Mesodermal cell (in vitro differentiated cells): ENCODE data around the gene RENBP.

Source experiments
- H3K27ac ChIP-seq: 2 replicates; pipeline ENCODE4 v1.7.0; 2013; ENCODE audit warnings: mild to moderate bottlenecking, low read depth, low read length, moderate library complexity; ENCODE audit not compliant: severe bottlenecking
- H3K36me3 ChIP-seq: 2 replicates; pipeline ENCODE4 v1.7.1; 2013; ENCODE audit warnings: mild to moderate bottlenecking, low read length, moderate library complexity; ENCODE audit not compliant: control insufficient read depth, insufficient read depth
- H3K4me1 ChIP-seq: one replicate; pipeline ENCODE4 v1.7.1; 2013; ENCODE audit warnings: mild to moderate bottlenecking, low read length; ENCODE audit not compliant: insufficient read depth, control insufficient read depth, poor library complexity, severe bottlenecking
- H3K4me3 ChIP-seq: 2 replicates; pipeline ENCODE4 v1.7.0; 2013; ENCODE audit warnings: low read length, control low read depth, mild to moderate bottlenecking; ENCODE audit not compliant: insufficient read depth, poor library complexity, severe bottlenecking; ENCODE audit errors: extremely low read depth
- H3K9me3 ChIP-seq: 2 replicates; pipeline ENCODE4 v1.7.1; 2013; ENCODE audit warnings: mild to moderate bottlenecking, low read length, moderate library complexity; ENCODE audit not compliant: control insufficient read depth
- WGBS, 2 experiments: methylation state at CpG; one replicate each; pipeline ENCODE4 v1.1.5; 2013; ENCODE audit warnings: missing lambda C conversion rate in 2 of 2; ENCODE audit not compliant: insufficient coverage in 2 of 2; 5-methylcytosine and 5-hydroxymethylcytosine counted together

Gene RENBP

GRCh38 chrX:153910446-153910845 lies 34.0 kb downstream of the RENBP start:
- H3K4me1 ChIP-seq: no peaks in the 10 kb centered on the region
- WGBS, 2 experiments: 89 to 98% methylated on average over 9 to 19 of the region's 22 CpGs
- H3K36me3 ChIP-seq: no peaks in the 10 kb centered on the region
- H3K27ac ChIP-seq: no peak overlapping the region
- H3K9me3 ChIP-seq: no peaks in the 10 kb centered on the region
- H3K4me3 ChIP-seq: no peak overlapping the region

DNA sequence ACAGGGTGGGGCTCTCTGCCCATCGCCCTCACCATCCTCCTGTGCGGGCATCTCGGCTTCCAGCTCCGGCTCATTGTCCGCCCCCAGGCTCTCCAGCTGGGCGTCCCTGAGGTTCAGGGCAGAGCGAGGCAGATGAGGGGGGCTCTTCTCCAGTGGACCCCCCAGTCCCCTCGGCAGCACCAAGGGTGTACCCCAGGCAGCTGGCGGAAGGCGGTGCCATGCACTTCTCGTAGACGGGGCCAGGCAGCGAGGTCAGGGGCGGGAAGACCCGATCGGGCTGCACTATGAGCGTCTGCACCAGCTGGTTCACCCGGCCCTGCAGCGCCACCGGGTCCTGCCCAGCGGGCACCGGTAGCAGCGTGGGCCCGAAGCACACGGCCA lies 34.5 kb downstream of the RENBP start:
- H3K4me1 ChIP-seq: no peaks in the 10 kb centered on the region
- H3K4me3 ChIP-seq: no peak overlapping the region
- H3K36me3 ChIP-seq: no peaks in the 10 kb centered on the region
- 93 to 97% methylated on average over 8 to 22 of the region's 25 CpGs for WGBS, 2 experiments
- H3K9me3 ChIP-seq: no peaks in the 10 kb centered on the region
- no peak overlapping the region for H3K27ac ChIP-seq

DNA sequence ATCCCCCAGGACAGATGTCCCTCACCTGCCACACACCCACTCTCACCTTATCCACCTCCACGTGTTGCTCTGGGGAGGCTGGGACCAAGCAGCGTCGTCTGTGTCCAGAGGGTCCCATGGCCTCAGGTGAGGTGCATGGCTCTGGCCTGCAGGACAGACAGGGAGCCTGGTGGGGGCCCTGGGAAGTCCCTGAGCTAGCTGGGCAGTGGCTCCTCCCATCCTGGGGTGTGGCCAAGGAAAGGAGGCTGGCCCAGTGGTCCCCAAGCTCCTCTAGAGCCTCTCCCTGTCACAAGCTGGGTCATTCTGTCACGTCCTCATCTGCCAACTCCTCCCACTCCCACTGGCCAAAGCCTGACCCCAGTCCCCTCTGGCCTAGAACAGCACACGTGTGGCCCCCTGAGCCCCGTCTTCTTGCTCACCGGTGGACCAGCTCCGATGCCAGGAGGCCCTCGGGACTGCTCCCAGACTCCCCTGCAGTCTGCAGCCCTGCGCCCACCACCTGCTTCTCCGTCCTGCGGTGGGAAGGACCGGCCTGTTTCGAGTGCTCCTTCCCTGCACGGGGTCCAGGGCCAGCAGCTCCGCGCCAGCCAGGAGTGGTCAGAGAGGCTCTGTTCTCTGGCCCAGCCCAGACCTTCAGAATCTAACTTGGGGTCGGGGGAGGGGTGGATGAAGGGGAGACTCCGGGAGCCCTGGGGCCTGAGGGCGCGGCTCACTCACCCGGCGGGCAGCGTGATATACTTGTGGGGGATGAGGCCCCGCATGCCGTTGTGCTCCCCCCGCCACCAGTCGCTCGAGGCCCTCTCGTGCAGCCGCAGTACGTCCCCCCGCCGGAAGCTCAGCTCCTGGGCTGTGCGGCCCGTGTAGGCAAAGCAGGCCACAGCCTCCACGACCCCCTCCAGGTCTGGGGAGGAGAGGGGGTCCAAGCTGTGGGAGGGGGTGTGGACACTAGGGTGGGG lies 35.1 kb downstream of the RENBP start:
- H3K27ac ChIP-seq: no peak overlapping the region
- 84 to 89% methylated on average over 10 to 20 of the region's 37 CpGs for WGBS, 2 experiments

GRCh38 chrX:153908219-153908860 lies 36.1 kb downstream of the RENBP start:
- Histone ChIP-seq H3K27ac (no peak overlapping the region), H3K36me3 (no peaks in the 10 kb centered on the region), H3K9me3 (no peaks in the 10 kb centered on the region), H3K4me3 (no peak overlapping the region), H3K4me1 (peaks cover 7% of the 10 kb centered on the region)
- WGBS, 2 experiments: 87 to 93% methylated on average over 3 to 18 of the region's 23 CpGs

More for the DNA sequence above, 35.1 kb downstream of the RENBP start:
- Histone ChIP-seq H3K4me3 (no peak overlapping the region), H3K9me3 (no peaks in the 10 kb centered on the region), H3K36me3 (no peaks in the 10 kb centered on the region), H3K4me1 (peaks cover 1% of the 10 kb centered on the region)

- Histone ChIP-seq H3K36me3 (no peaks in the 10 kb centered on the region), H3K27ac (no peak overlapping the region), H3K4me1 (peaks cover 9% of the 10 kb centered on the region), H3K4me3 (no peak overlapping the region), H3K9me3 (no peaks in the 10 kb centered on the region)
- WGBS, 2 experiments: no CpG with 5 or more reads among the region's 12 CpGs
Measured at GRCh38 chrX:153907456-153907855, 37.0 kb downstream of the RENBP start.

DNA sequence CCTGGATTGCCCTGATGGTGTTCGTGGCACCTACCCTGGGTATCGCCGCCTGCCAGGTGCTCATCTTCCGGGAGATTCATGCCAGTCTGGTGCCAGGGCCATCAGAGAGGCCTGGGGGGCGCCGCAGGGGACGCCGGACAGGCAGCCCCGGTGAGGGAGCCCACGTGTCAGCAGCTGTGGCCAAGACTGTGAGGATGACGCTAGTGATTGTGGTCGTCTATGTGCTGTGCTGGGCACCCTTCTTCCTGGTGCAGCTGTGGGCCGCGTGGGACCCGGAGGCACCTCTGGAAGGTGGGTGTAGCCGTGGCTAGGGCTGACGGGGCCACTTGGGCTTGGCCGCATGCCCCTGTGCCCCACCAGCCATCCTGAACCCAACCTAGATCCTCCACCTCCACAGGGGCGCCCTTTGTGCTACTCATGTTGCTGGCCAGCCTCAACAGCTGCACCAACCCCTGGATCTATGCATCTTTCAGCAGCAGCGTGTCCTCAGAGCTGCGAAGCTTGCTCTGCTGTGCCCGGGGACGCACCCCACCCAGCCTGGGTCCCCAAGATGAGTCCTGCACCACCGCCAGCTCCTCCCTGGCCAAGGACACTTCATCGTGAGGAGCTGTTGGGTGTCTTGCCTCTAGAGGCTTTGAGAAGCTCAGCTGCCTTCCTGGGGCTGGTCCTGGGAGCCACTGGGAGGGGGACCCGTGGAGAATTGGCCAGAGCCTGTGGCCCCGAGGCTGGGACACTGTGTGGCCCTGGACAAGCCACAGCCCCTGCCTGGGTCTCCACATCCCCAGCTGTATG lies 38.1 kb downstream of the RENBP start:
- WGBS, 2 experiments: 93 to 94% methylated on average over 13 to 19 of the region's 27 CpGs
- Histone ChIP-seq H3K27ac (no peak overlapping the region), H3K9me3 (no peaks in the 10 kb centered on the region)

DNA sequence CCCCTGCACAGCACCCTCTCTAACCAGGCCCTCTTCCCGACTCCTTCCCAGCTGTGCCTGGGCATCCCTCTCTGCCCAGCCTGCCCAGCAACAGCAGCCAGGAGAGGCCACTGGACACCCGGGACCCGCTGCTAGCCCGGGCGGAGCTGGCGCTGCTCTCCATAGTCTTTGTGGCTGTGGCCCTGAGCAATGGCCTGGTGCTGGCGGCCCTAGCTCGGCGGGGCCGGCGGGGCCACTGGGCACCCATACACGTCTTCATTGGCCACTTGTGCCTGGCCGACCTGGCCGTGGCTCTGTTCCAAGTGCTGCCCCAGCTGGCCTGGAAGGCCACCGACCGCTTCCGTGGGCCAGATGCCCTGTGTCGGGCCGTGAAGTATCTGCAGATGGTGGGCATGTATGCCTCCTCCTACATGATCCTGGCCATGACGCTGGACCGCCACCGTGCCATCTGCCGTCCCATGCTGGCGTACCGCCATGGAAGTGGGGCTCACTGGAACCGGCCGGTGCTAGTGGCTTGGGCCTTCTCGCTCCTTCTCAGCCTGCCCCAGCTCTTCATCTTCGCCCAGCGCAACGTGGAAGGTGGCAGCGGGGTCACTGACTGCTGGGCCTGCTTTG lies 38.9 kb downstream of the RENBP start:
- Histone ChIP-seq H3K27ac (no peak overlapping the region), H3K4me1 (peaks cover 16% of the 10 kb centered on the region), H3K36me3 (no peaks in the 10 kb centered on the region), H3K4me3 (no peak overlapping the region), H3K9me3 (no peaks in the 10 kb centered on the region)
- 94 to 96% methylated on average over 15 to 26 of the region's 32 CpGs for WGBS, 2 experiments

More for the DNA sequence above, 38.1 kb downstream of the RENBP start:
- Histone ChIP-seq H3K4me1 (peaks cover 14% of the 10 kb centered on the region), H3K36me3 (no peaks in the 10 kb centered on the region), H3K4me3 (no peak overlapping the region)

- Histone ChIP-seq H3K9me3 (no peaks in the 10 kb centered on the region), H3K36me3 (no peaks in the 10 kb centered on the region), H3K4me3 (no peak within 1 kb of the TSS), H3K4me1 (peaks cover 16% of the 10 kb centered on the region), H3K27ac (no peak within 1 kb of the TSS)
- WGBS, 2 experiments: 84 to 86% methylated on average over 4 to 13 of the region's 26 CpGs
Measured at GRCh38 chrX:153903991-153904957, 40.2 kb downstream of the RENBP start, which contains the start of gene AVPR2. AVPR2 (plus strand) TSS chrX:153904673; CDS start chrX:153905146, 473 bp downstream.

GRCh38 chrX:153903238-153903980 lies 41.0 kb downstream of the RENBP start:
- 71% methylated on average over 2 of the region's 18 CpGs; no CpG with 5 or more reads in 1 of the 2 experiments for WGBS, 2 experiments
- Histone ChIP-seq H3K9me3 (no peaks in the 10 kb centered on the region), H3K4me1 (peaks cover 16% of the 10 kb centered on the region), H3K4me3 (no peak overlapping the region), H3K36me3 (no peaks in the 10 kb centered on the region), H3K27ac (no peak overlapping the region)
